Activated naive CD8-positive, alpha-beta T cell treated with anti-CD3 and anti-CD28 coated beads, Interleukin-2, amount 10 ng/mL, durations not matched to agents 7 days and 5 days (primary cell): ENCODE data around the gene MYO3B. TPM values are rescaled to one million over a fixed set of nuclear protein-coding genes. Genes with fewer than 3 reads are reported as not detected.

Source experiments
- ATAC-seq: fragments of 150-1000 bp; cut with Tn5 transposase; one replicate; pipeline ENCODE4 v1.10.0; 2021; ENCODE audit warnings: low read depth, moderate library complexity
- POLR2A ChIA-PET: fragments of 350-600 bp; sonication (Branson Sonifier 250); formaldehyde crosslinking; loops from one replicate; lab custom pipeline; 2021; ENCODE audit warnings: antibody characterized with exemption; lab: Charles Lee
- DNase-seq: peaks from one replicate; pipeline ENCODE4 v3.0.0; 2021
- H3K27ac Mint-ChIP-seq: one replicate; pipeline ENCODE4 v1.8.0; 2022; ENCODE audit warnings: mild to moderate bottlenecking, mixed read lengths
- H3K27me3 Mint-ChIP-seq: one replicate; pipeline ENCODE4 v1.8.0; 2022; ENCODE audit warnings: mild to moderate bottlenecking, moderate library complexity, mixed read lengths
- H3K36me3 Mint-ChIP-seq: one replicate; pipeline ENCODE4 v1.8.0; 2021; ENCODE audit warnings: mild to moderate bottlenecking, mixed read lengths
- H3K4me1 Mint-ChIP-seq: one replicate; pipeline ENCODE4 v1.8.0; 2021; ENCODE audit warnings: mixed read lengths
- H3K4me3 Mint-ChIP-seq: one replicate; pipeline ENCODE4 v1.8.0; 2022; ENCODE audit warnings: mild to moderate bottlenecking, moderate library complexity, mixed read lengths
- H3K9me3 Mint-ChIP-seq: one replicate; pipeline ENCODE4 v1.8.0; 2021; ENCODE audit warnings: mixed read lengths
- total RNA-seq, 2 experiments: library from RNA; stranded (reverse); gene quantifications; one replicate each; pipeline ENCODE4 v1.2.3, GENCODE V29; 2021

MYO3B gene
- total RNA-seq, 2 experiments from 2014 or later: 0.09 to 0.11 TPM

- Mint-ChIP-seq H3K4me3 (no peak overlapping the region), H3K27ac (no peak overlapping the region), H3K4me1 (peaks cover 1% of the 10 kb centered on the region), H3K27me3 (peaks cover 16% of the 10 kb centered on the region), H3K36me3 (no peaks in the 10 kb centered on the region), H3K9me3 (no peaks in the 10 kb centered on the region)
- DNase-seq (no peak), ATAC-seq (no peak)
- POLR2A ChIA-PET: no interaction called here
Observed at GRCh38 chr2:170573671-170574070, 395.7 kb downstream of the MYO3B start.

- POLR2A ChIA-PET: no interaction called here
Observed at GRCh38 chr2:170576296-170576695, 398.3 kb downstream of the MYO3B start.

GRCh38 chr2:170577356-170577755 is 399.4 kb downstream of the MYO3B start:
- ATAC-seq: no peak
- no peak overlapping the region for H3K4me3 Mint-ChIP-seq
- H3K27ac Mint-ChIP-seq: no peak overlapping the region

More at GRCh38 chr2:170576296-170576695, 398.3 kb downstream of the MYO3B start:
- ATAC-seq (no peak), DNase-seq (no peak)
- H3K36me3 Mint-ChIP-seq: no peaks in the 10 kb centered on the region
- H3K4me3 Mint-ChIP-seq: no peak overlapping the region
- peaks cover 1% of the 10 kb centered on the region for H3K4me1 Mint-ChIP-seq
- no peaks in the 10 kb centered on the region for H3K9me3 Mint-ChIP-seq
- H3K27me3 Mint-ChIP-seq: peaks cover 11% of the 10 kb centered on the region
- no peak overlapping the region for H3K27ac Mint-ChIP-seq

GRCh38 chr2:170578606-170579005 is 400.7 kb downstream of the MYO3B start:
- ATAC-seq (no peak), DNase-seq (no peak)
- Mint-ChIP-seq H3K9me3 (no peaks in the 10 kb centered on the region), H3K27ac (no peak overlapping the region), H3K4me3 (no peak overlapping the region), H3K36me3 (no peaks in the 10 kb centered on the region), H3K4me1 (peaks cover 1% of the 10 kb centered on the region), H3K27me3 (peaks cover 11% of the 10 kb centered on the region)
- POLR2A ChIA-PET: no interaction called here

More at GRCh38 chr2:170577356-170577755, 399.4 kb downstream of the MYO3B start:
- H3K9me3 Mint-ChIP-seq: no peaks in the 10 kb centered on the region
- no peak for DNase-seq
- H3K4me1 Mint-ChIP-seq: peaks cover 1% of the 10 kb centered on the region
- no peaks in the 10 kb centered on the region for H3K36me3 Mint-ChIP-seq
- POLR2A ChIA-PET: no interaction called here
- H3K27me3 Mint-ChIP-seq: peaks cover 11% of the 10 kb centered on the region

- H3K4me3 Mint-ChIP-seq: no peak overlapping the region
- no peak for ATAC-seq
Observed at GRCh38 chr2:170579511-170579910, 401.6 kb downstream of the MYO3B start.

GRCh38 chr2:170582313-170582712 is 404.4 kb downstream of the MYO3B start:
- POLR2A ChIA-PET: no interaction called here
- ATAC-seq: no peak
- H3K4me3 Mint-ChIP-seq: no peak overlapping the region
- H3K4me1 Mint-ChIP-seq: no peaks in the 10 kb centered on the region
- no peak overlapping the region for H3K27ac Mint-ChIP-seq
- no peaks in the 10 kb centered on the region for H3K9me3 Mint-ChIP-seq
- H3K27me3 Mint-ChIP-seq: peaks cover 7% of the 10 kb centered on the region
- no peak for DNase-seq
- no peaks in the 10 kb centered on the region for H3K36me3 Mint-ChIP-seq

More at GRCh38 chr2:170579511-170579910, 401.6 kb downstream of the MYO3B start:
- no peak overlapping the region for H3K27ac Mint-ChIP-seq
- H3K36me3 Mint-ChIP-seq: no peaks in the 10 kb centered on the region
- H3K9me3 Mint-ChIP-seq: no peaks in the 10 kb centered on the region
- peaks cover 1% of the 10 kb centered on the region for H3K4me1 Mint-ChIP-seq
- peaks cover 11% of the 10 kb centered on the region for H3K27me3 Mint-ChIP-seq
- POLR2A ChIA-PET: no interaction called here
- DNase-seq: no peak

- peaks cover 6% of the 10 kb centered on the region for H3K27me3 Mint-ChIP-seq
- H3K36me3 Mint-ChIP-seq: no peaks in the 10 kb centered on the region
- no peak overlapping the region for H3K27ac Mint-ChIP-seq
- no peaks in the 10 kb centered on the region for H3K9me3 Mint-ChIP-seq
- no peaks in the 10 kb centered on the region for H3K4me1 Mint-ChIP-seq
- POLR2A ChIA-PET: no interaction called here
- no peak for DNase-seq
- no peak for ATAC-seq
- no peak overlapping the region for H3K4me3 Mint-ChIP-seq
Observed at GRCh38 chr2:170582751-170583463, 405.0 kb downstream of the MYO3B start.

- Mint-ChIP-seq H3K4me3 (no peak overlapping the region), H3K36me3 (no peaks in the 10 kb centered on the region)
Observed at GRCh38 chr2:170585067-170585466, 407.1 kb downstream of the MYO3B start.

GRCh38 chr2:170586571-170587095 is 408.7 kb downstream of the MYO3B start:
- DNase-seq: no peak
- no peaks in the 10 kb centered on the region for H3K9me3 Mint-ChIP-seq
- no peaks in the 10 kb centered on the region for H3K36me3 Mint-ChIP-seq
- H3K4me3 Mint-ChIP-seq: no peak overlapping the region
- POLR2A ChIA-PET: no interaction called here
- H3K27me3 Mint-ChIP-seq: peaks cover 3% of the 10 kb centered on the region
- no peak overlapping the region for H3K27ac Mint-ChIP-seq
- no peak for ATAC-seq
- H3K4me1 Mint-ChIP-seq: no peaks in the 10 kb centered on the region

More at GRCh38 chr2:170585067-170585466, 407.1 kb downstream of the MYO3B start:
- POLR2A ChIA-PET: no interaction called here
- DNase-seq (no peak), ATAC-seq (no peak)
- H3K27me3 Mint-ChIP-seq: peaks cover 6% of the 10 kb centered on the region
- H3K4me1 Mint-ChIP-seq: no peaks in the 10 kb centered on the region
- H3K27ac Mint-ChIP-seq: no peak overlapping the region
- no peaks in the 10 kb centered on the region for H3K9me3 Mint-ChIP-seq

GRCh38 chr2:170587117-170587516 is 409.2 kb downstream of the MYO3B start:
- no peak for ATAC-seq

GRCh38 chr2:170587922-170588321 is 410.0 kb downstream of the MYO3B start:
- no peaks in the 10 kb centered on the region for H3K9me3 Mint-ChIP-seq
- ATAC-seq (no peak), DNase-seq (no peak)
- no peak overlapping the region for H3K4me3 Mint-ChIP-seq
- no peak overlapping the region for H3K27ac Mint-ChIP-seq
- POLR2A ChIA-PET: no interaction called here
- no peaks in the 10 kb centered on the region for H3K36me3 Mint-ChIP-seq
- peaks cover 3% of the 10 kb centered on the region for H3K27me3 Mint-ChIP-seq
- H3K4me1 Mint-ChIP-seq: no peaks in the 10 kb centered on the region

More at GRCh38 chr2:170587117-170587516, 409.2 kb downstream of the MYO3B start:
- Mint-ChIP-seq H3K27me3 (peaks cover 3% of the 10 kb centered on the region), H3K9me3 (no peaks in the 10 kb centered on the region), H3K4me3 (no peak overlapping the region), H3K27ac (no peak overlapping the region), H3K4me1 (no peaks in the 10 kb centered on the region), H3K36me3 (no peaks in the 10 kb centered on the region)
- DNase-seq: no peak
- POLR2A ChIA-PET: no interaction called here

GRCh38 chr2:170588729-170589128 is 410.8 kb downstream of the MYO3B start:
- POLR2A ChIA-PET: no interaction called here
- ATAC-seq (no peak), DNase-seq (no peak)
- Mint-ChIP-seq H3K4me3 (no peak overlapping the region), H3K36me3 (no peaks in the 10 kb centered on the region), H3K27ac (no peak overlapping the region), H3K27me3 (peaks cover 3% of the 10 kb centered on the region), H3K4me1 (no peaks in the 10 kb centered on the region), H3K9me3 (no peaks in the 10 kb centered on the region)

- Mint-ChIP-seq H3K4me1 (no peaks in the 10 kb centered on the region), H3K27me3 (peaks cover 10% of the 10 kb centered on the region), H3K36me3 (no peaks in the 10 kb centered on the region), H3K9me3 (no peaks in the 10 kb centered on the region), H3K27ac (no peak overlapping the region), H3K4me3 (no peak overlapping the region)
- DNase-seq (no peak), ATAC-seq (no peak)
- POLR2A ChIA-PET: no interaction called here
Observed at GRCh38 chr2:170596576-170596975, 418.6 kb downstream of the MYO3B start.

GRCh38 chr2:170598067-170598395 is 420.1 kb downstream of the MYO3B start:
- Mint-ChIP-seq H3K4me3 (no peak overlapping the region), H3K27ac (no peak overlapping the region), H3K4me1 (no peaks in the 10 kb centered on the region), H3K9me3 (no peaks in the 10 kb centered on the region), H3K27me3 (peaks cover 12% of the 10 kb centered on the region), H3K36me3 (no peaks in the 10 kb centered on the region)
- ATAC-seq (no peak), DNase-seq (no peak)
- POLR2A ChIA-PET: no interaction called here
